Measurements from ENCODE around the gene IL32. TPM values are rescaled to one million over a fixed set of nuclear protein-coding genes. Genes with fewer than 3 reads are reported as not detected.

Gene IL32
- polyA plus RNA-seq (not detected in 2 replicates), polyA minus RNA-seq (not detected in 2 replicates)

- H3K36me3 ChIP-seq (ENCODE audit: insufficient read depth, low read length) = no peaks in the 10 kb centered on the region
- H3K4me3 ChIP-seq (ENCODE audit: low read length) = no peak within 1 kb of the TSS
- no peaks in the 10 kb centered on the region for H3K9me2 ChIP-seq (ENCODE audit: insufficient read depth, low read length)
- no peaks in the 10 kb centered on the region for H3K27me3 ChIP-seq (ENCODE audit: insufficient read depth, low read depth, low read length)
- no peak within 1 kb of the TSS for H2AFZ ChIP-seq (ENCODE audit: low read depth, low read length)
- H3K9me3 ChIP-seq (ENCODE audit: low read length) = no peaks in the 10 kb centered on the region
- no peak for TF ChIP-seq EP300 (conservative IDR thresholded peaks at IDR 0.05; ENCODE audit: poor library complexity, severe bottlenecking)
- no peak for TF ChIP-seq POLR2AphosphoS5 (IDR thresholded peaks at IDR 0.05)
- no peak for TF ChIP-seq SMC3 (conservative IDR thresholded peaks at IDR 0.05; ENCODE audit: poor library complexity)
- no peak for TF ChIP-seq TAF1 (IDR thresholded peaks at IDR 0.05; ENCODE audit: low read depth)
- no peak for TF ChIP-seq EZH2 (IDR thresholded peaks at IDR 0.05; ENCODE audit: borderline replicate concordance, insufficient read depth, low read length, poor library complexity, severe bottlenecking)
- TF ChIP-seq RAD21 (conservative IDR thresholded peaks at IDR 0.05) = no peak
- TF ChIP-seq, protein P1, sequence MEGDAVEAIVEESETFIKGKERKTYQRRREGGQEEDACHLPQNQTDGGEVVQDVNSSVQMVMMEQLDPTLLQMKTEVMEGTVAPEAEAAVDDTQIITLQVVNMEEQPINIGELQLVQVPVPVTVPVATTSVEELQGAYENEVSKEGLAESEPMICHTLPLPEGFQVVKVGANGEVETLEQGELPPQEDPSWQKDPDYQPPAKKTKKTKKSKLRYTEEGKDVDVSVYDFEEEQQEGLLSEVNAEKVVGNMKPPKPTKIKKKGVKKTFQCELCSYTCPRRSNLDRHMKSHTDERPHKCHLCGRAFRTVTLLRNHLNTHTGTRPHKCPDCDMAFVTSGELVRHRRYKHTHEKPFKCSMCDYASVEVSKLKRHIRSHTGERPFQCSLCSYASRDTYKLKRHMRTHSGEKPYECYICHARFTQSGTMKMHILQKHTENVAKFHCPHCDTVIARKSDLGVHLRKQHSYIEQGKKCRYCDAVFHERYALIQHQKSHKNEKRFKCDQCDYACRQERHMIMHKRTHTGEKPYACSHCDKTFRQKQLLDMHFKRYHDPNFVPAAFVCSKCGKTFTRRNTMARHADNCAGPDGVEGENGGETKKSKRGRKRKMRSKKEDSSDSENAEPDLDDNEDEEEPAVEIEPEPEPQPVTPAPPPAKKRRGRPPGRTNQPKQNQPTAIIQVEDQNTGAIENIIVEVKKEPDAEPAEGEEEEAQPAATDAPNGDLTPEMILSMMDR (IDR thresholded peaks at IDR 0.05; ENCODE audit: poor library complexity, severe bottlenecking) = no peak
- TF ChIP-seq, protein P2, sequence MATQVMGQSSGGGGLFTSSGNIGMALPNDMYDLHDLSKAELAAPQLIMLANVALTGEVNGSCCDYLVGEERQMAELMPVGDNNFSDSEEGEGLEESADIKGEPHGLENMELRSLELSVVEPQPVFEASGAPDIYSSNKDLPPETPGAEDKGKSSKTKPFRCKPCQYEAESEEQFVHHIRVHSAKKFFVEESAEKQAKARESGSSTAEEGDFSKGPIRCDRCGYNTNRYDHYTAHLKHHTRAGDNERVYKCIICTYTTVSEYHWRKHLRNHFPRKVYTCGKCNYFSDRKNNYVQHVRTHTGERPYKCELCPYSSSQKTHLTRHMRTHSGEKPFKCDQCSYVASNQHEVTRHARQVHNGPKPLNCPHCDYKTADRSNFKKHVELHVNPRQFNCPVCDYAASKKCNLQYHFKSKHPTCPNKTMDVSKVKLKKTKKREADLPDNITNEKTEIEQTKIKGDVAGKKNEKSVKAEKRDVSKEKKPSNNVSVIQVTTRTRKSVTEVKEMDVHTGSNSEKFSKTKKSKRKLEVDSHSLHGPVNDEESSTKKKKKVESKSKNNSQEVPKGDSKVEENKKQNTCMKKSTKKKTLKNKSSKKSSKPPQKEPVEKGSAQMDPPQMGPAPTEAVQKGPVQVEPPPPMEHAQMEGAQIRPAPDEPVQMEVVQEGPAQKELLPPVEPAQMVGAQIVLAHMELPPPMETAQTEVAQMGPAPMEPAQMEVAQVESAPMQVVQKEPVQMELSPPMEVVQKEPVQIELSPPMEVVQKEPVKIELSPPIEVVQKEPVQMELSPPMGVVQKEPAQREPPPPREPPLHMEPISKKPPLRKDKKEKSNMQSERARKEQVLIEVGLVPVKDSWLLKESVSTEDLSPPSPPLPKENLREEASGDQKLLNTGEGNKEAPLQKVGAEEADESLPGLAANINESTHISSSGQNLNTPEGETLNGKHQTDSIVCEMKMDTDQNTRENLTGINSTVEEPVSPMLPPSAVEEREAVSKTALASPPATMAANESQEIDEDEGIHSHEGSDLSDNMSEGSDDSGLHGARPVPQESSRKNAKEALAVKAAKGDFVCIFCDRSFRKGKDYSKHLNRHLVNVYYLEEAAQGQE (IDR thresholded peaks at IDR 0.05; ENCODE audit: borderline replicate concordance) = no peak
- TF ChIP-seq MXI1 (conservative IDR thresholded peaks at IDR 0.05; ENCODE audit: poor library complexity, severe bottlenecking) = no peak
- H3K27ac ChIP-seq (ENCODE audit: low read length) = no peak within 1 kb of the TSS
- H3K9ac ChIP-seq (ENCODE audit: low read length) = no peak within 1 kb of the TSS
- no peak within 1 kb of the TSS for H3K4me2 ChIP-seq (ENCODE audit: low read length)
- H3F3A ChIP-seq (ENCODE audit: insufficient read depth, low read length, poor library complexity, severe bottlenecking) = no peaks in the 10 kb centered on the region
- no peaks in the 10 kb centered on the region for H4K20me1 ChIP-seq (ENCODE audit: insufficient read depth)
- no peaks in the 10 kb centered on the region for H3K79me2 ChIP-seq (replicated peaks; ENCODE audit: insufficient read depth, low read length)
These were observed at the start of gene IL32 for GRCh38 chr16:3065069-3065741. TSS of gene IL32 (plus strand) at chr16:3065640. CDS start at chr16:3065812, 172 bp downstream.

DNA sequence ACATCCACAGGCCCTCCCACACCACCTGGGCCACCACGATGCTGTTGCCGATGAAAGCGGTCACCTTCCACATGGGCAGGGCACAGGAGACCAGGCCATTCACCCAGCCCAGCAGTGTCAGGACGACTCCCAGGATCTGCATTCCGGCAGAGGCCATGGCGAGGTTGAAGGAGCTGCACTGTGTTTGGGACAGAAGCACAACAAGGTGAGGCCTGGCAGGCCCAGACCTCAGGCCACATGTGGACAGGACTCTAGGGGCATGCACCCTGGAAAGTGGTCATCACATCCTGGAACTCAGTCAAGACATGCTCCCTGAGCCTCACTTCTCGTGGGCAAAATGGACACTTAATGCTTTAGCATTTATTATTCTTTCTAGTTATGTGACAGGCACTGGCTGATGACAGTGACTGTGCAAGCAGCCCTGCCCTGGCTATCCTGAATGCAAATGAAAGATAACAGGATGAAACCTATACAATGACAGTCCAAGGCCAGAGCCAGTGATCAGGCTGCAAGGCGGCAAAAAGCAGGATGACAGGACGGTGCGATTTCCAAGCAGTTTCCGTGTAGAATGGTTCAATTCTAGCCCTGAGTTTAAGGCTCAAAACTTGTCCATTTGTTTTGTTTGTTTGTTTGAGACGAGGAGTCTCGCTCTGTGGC, 49.4 kb upstream of the IL32 start:
- no peak overlapping the region for H3K4me2 ChIP-seq (ENCODE audit: low read length)
- no peaks in the 10 kb centered on the region for H3F3A ChIP-seq (ENCODE audit: insufficient read depth, low read length, poor library complexity, severe bottlenecking)
- no peaks in the 10 kb centered on the region for H3K36me3 ChIP-seq (ENCODE audit: insufficient read depth, low read length)
- no peaks in the 10 kb centered on the region for H3K9me2 ChIP-seq (ENCODE audit: insufficient read depth, low read length)
- peaks cover 46% of the 10 kb centered on the region for H3K27me3 ChIP-seq (ENCODE audit: insufficient read depth, low read depth, low read length)
- no peaks in the 10 kb centered on the region for H3K79me2 ChIP-seq (replicated peaks; ENCODE audit: insufficient read depth, low read length)
- H4K20me1 ChIP-seq (ENCODE audit: insufficient read depth) = no peaks in the 10 kb centered on the region
- TF ChIP-seq RAD21 (conservative IDR thresholded peaks at IDR 0.05) = no peak
- no peak overlapping the region for H3K9ac ChIP-seq (ENCODE audit: low read length)
- no peak overlapping the region for H3K27ac ChIP-seq (ENCODE audit: low read length)
- no peaks in the 10 kb centered on the region for H3K9me3 ChIP-seq (ENCODE audit: low read length)
- H3K4me3 ChIP-seq (ENCODE audit: low read length) = no peak overlapping the region
- no peak overlapping the region for H2AFZ ChIP-seq (ENCODE audit: low read depth, low read length)
